ENCODE results near the gene VPS37B. TPM values are rescaled to one million over a fixed set of nuclear protein-coding genes. Genes with fewer than 3 reads are reported as not detected.

VPS37B gene
- total and polyA plus RNA-seq, 2 of the 8 experiments (the other 6 are each of a cell fraction or from before 2014, with no cell fraction given): 11.9 to 15.7 TPM

DNA sequence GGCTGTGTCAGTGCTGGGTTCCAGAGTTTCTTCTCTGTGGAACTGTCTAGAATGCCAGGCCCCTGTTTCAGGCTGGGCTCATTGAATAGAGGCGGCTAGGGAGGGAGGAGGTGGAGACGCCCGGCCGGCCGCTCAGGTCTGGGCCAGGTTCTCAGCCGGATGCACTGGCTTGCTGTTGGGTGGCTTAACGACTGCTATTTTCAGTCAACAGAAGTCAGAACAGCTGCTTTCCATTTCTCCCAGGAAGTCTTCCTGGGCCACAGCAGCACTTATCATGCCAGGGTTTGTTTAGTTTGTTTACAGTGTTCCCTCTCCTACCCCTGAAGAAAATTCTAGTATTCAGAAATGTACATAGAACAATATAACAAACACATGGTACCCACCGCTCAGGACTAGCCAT lies 26.0 kb upstream of the VPS37B start:
- POLR2A ChIA-PET (ENCODE audit: partially characterized antibody): interaction anchor here (0.6 kb wide), 1 partner anchor 46 kb away, joined by 3 read pairs; no protein-coding TSS in a partner anchor
- CTCF ChIA-PET (ENCODE audit: partially characterized antibody): interaction anchor here (0.9 to 1.3 kb wide), 3 partner anchors 24 to 42 kb away, joined by 3 read pairs; no protein-coding TSS in a partner anchor
- TF ChIP-seq ATF2 (IDR thresholded peaks at IDR 0.05; ENCODE audit: low read length) (no peak), MAX (IDR thresholded peaks at IDR 0.05) (no peak), ZNF274 (IDR thresholded peaks at IDR 0.05; ENCODE audit: borderline replicate concordance, extremely low read depth, low read length) (no peak), RFX5 (IDR thresholded peaks at IDR 0.05; ENCODE audit: borderline replicate concordance, low read depth, low read length) (no peak), MAFK (IDR thresholded peaks at IDR 0.05; ENCODE audit: low read depth, low read length) (no peak), JUN (IDR thresholded peaks at IDR 0.05; ENCODE audit: low read depth, low read length) (no peak), GTF2F1 (IDR thresholded peaks at IDR 0.05; ENCODE audit: borderline replicate concordance, low read depth, low read length) (no peak)
- TF ChIP-seq, protein P1, sequence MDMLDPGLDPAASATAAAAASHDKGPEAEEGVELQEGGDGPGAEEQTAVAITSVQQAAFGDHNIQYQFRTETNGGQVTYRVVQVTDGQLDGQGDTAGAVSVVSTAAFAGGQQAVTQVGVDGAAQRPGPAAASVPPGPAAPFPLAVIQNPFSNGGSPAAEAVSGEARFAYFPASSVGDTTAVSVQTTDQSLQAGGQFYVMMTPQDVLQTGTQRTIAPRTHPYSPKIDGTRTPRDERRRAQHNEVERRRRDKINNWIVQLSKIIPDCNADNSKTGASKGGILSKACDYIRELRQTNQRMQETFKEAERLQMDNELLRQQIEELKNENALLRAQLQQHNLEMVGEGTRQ (IDR thresholded peaks at IDR 0.05; ENCODE audit: low read length): no peak

More for the DNA sequence above, 26.0 kb upstream of the VPS37B start:
- H4K5ac ChIP-seq (ENCODE audit: insufficient read length, low read depth, low read length): no peak overlapping the region
- no peak overlapping the region for H3K27ac ChIP-seq (ENCODE audit: low read depth, low read length)
- WGBS, 2 experiments (ENCODE audit: extremely low coverage in 1 of 2, insufficient coverage in 1 of 2, insufficient read length in 1 of 2, insufficient replicate concordance in 2 of 2, low coverage in 1 of 2, low lambda C conversion rate in 2 of 2, missing lambda C conversion rate in 1 of 2): 94% methylated on average over 8 of the region's 8 CpGs; no CpG with 5 or more reads in 1 of the 2 experiments
- H3K79me1 ChIP-seq (ENCODE audit: low read depth, low read length): no peaks in the 10 kb centered on the region
- H2AFZ ChIP-seq (ENCODE audit: low read length): no peak overlapping the region
- no peaks in the 10 kb centered on the region; a peak in 1 of 8 replicates for H3K36me3 ChIP-seq (ENCODE audit: control insufficient read depth in 2 of 4, insufficient read depth in 4 of 4, low read length in 3 of 4)
- no peak overlapping the region for H4K91ac ChIP-seq (replicated peaks; ENCODE audit: insufficient read length, low read length)
- H3K14ac ChIP-seq (ENCODE audit: insufficient read length): no peak overlapping the region
- H2BK15ac ChIP-seq (ENCODE audit: low read length): no peak overlapping the region
- no peaks in the 10 kb centered on the region for H3K27me3 ChIP-seq (replicated peaks in 1 of 4; ENCODE audit: control insufficient read depth in 3 of 4, extremely low read depth in 1 of 4, insufficient read depth in 3 of 4, low read length in 3 of 4)
- H3K56ac ChIP-seq (replicated peaks; ENCODE audit: insufficient read length, low read depth, low read length): no peak overlapping the region
- FAIRE-seq (no peak), DNase-seq (ENCODE audit: low read depth in 1 of 2, low spot score in 2 of 2) (no peak)
- no peaks in the 10 kb centered on the region for H3K79me2 ChIP-seq (ENCODE audit: control insufficient read depth in 1 of 2, insufficient read depth in 2 of 2, low read length in 2 of 2)
- H3K23ac ChIP-seq (ENCODE audit: insufficient read length): no peak overlapping the region
- no peak overlapping the region for H2BK20ac ChIP-seq (ENCODE audit: low read length)
- H3K4me2 ChIP-seq (ENCODE audit: insufficient read depth in 1 of 2, low read depth in 2 of 2, low read length in 2 of 2): no peak overlapping the region
- H4K20me1 ChIP-seq (replicated peaks in 1 of 2; ENCODE audit: control insufficient read depth in 1 of 2, insufficient read depth in 2 of 2, low read length in 2 of 2): no peaks in the 10 kb centered on the region
- H4K8ac ChIP-seq (ENCODE audit: extremely low read depth, insufficient read depth, low read length): no peak overlapping the region
- no peak overlapping the region for H2BK120ac ChIP-seq (replicated peaks; ENCODE audit: low read depth, low read length)
- H3K23me2 ChIP-seq (ENCODE audit: low read depth, low read length): no peaks in the 10 kb centered on the region
- no peak overlapping the region for H2BK5ac ChIP-seq (ENCODE audit: low read depth, low read length)
- no peak overlapping the region for H2BK12ac ChIP-seq (ENCODE audit: low read depth, low read length)
- H2AK5ac ChIP-seq (ENCODE audit: low read depth, low read length): no peak overlapping the region
- H3K4me1 ChIP-seq (replicated peaks in 1 of 4; ENCODE audit: control insufficient read depth in 3 of 4, insufficient read depth in 4 of 4, low read length in 3 of 4): no peaks in the 10 kb centered on the region
- no peak overlapping the region for H3K18ac ChIP-seq (ENCODE audit: extremely low read depth, low read length)
- no peaks in the 10 kb centered on the region for H3K9me3 ChIP-seq (ENCODE audit: insufficient read depth in 2 of 2, low read depth in 1 of 2, low read length in 1 of 2)
- H3K9ac ChIP-seq (replicated peaks in 1 of 4; ENCODE audit: extremely low read depth in 1 of 4, low read depth in 3 of 4, low read length in 3 of 4): no peak overlapping the region
- no peak overlapping the region for H3K4ac ChIP-seq (replicated peaks; ENCODE audit: insufficient read length, low read depth, low read length)
- H3K4me3 ChIP-seq (ENCODE audit: extremely low read depth in 1 of 4, insufficient read depth in 2 of 4, low read depth in 3 of 4, low read length in 4 of 4): no peak overlapping the region

Measured in H1 (cell line).